ENCODE data around the gene GPC6.

Gene GPC6

GRCh38 chr13:94129490-94129894 lies 902.9 kb downstream of the GPC6 start:
- peak overlapping the region; percentile 46 for H2AFZ ChIP-seq (ENCODE audit: low read length)
- no peaks in the 10 kb centered on the region for H3K9me3 ChIP-seq (ENCODE audit: insufficient read depth, low read depth, low read length)
- peaks cover 10% of the 10 kb centered on the region for H3K4me1 ChIP-seq (ENCODE audit: insufficient read depth, low read length, poor library complexity, severe bottlenecking)
- no peaks in the 10 kb centered on the region for H3K27me3 ChIP-seq (ENCODE audit: insufficient read depth, low read length, poor library complexity, severe bottlenecking)
- no peaks in the 10 kb centered on the region for H4K20me1 ChIP-seq (ENCODE audit: insufficient read depth, low read length, poor library complexity, severe bottlenecking)
- no peak overlapping the region for H3K4me3 ChIP-seq (ENCODE audit: low read length, poor library complexity, severe bottlenecking)
- no peak overlapping the region for H3K9ac ChIP-seq (ENCODE audit: low read depth, low read length, poor library complexity, severe bottlenecking)
- H3K9me2 ChIP-seq (replicated peaks; ENCODE audit: low read depth, low read length) = no peaks in the 10 kb centered on the region
- H3K4me2 ChIP-seq (ENCODE audit: low read depth, low read length, poor library complexity, severe bottlenecking) = no peak overlapping the region
- no peaks in the 10 kb centered on the region for H3K36me3 ChIP-seq (ENCODE audit: insufficient read depth, low read length)
- H3K79me2 ChIP-seq (ENCODE audit: insufficient read depth, low read length) = no peaks in the 10 kb centered on the region
- no peaks in the 10 kb centered on the region; the same call in 1 of the 2 replicates for H3F3A ChIP-seq (ENCODE audit: low read depth)
- TF ChIP-seq EZH2phosphoT487 (IDR thresholded peaks at IDR 0.05; ENCODE audit: borderline replicate concordance) (no peak), CTCF (conservative IDR thresholded peaks at IDR 0.05; ENCODE audit: low read length) (no peak)

GRCh38 chr13:94138831-94139230 lies 912.2 kb downstream of the GPC6 start:
- H3K9me3 ChIP-seq (ENCODE audit: insufficient read depth, low read depth, low read length) = no peaks in the 10 kb centered on the region
- no peak overlapping the region for H3K4me2 ChIP-seq (ENCODE audit: low read depth, low read length, poor library complexity, severe bottlenecking)
- no peaks in the 10 kb centered on the region for H3K27me3 ChIP-seq (ENCODE audit: insufficient read depth, low read length, poor library complexity, severe bottlenecking)
- no peaks in the 10 kb centered on the region for H3K79me2 ChIP-seq (ENCODE audit: insufficient read depth, low read length)
- no peaks in the 10 kb centered on the region for H3K9me2 ChIP-seq (replicated peaks; ENCODE audit: low read depth, low read length)
- no peak overlapping the region for H2AFZ ChIP-seq (ENCODE audit: low read length)
- TF ChIP-seq EZH2phosphoT487 (IDR thresholded peaks at IDR 0.05; ENCODE audit: borderline replicate concordance) = no peak
- TF ChIP-seq CTCF (conservative IDR thresholded peaks at IDR 0.05; ENCODE audit: low read length) = no peak
- no peak overlapping the region for H3K4me3 ChIP-seq (ENCODE audit: low read length, poor library complexity, severe bottlenecking)
- no peak overlapping the region for H3K9ac ChIP-seq (ENCODE audit: low read depth, low read length, poor library complexity, severe bottlenecking)
- H3K4me1 ChIP-seq (ENCODE audit: insufficient read depth, low read length, poor library complexity, severe bottlenecking) = peaks cover 6% of the 10 kb centered on the region
- no peaks in the 10 kb centered on the region for H3K36me3 ChIP-seq (ENCODE audit: insufficient read depth, low read length)
- no peaks in the 10 kb centered on the region for H4K20me1 ChIP-seq (ENCODE audit: insufficient read depth, low read length, poor library complexity, severe bottlenecking)
- no peaks in the 10 kb centered on the region for H3F3A ChIP-seq (ENCODE audit: low read depth)

- Histone ChIP-seq H3K4me1 (ENCODE audit: insufficient read depth, low read length, poor library complexity, severe bottlenecking) (no peaks in the 10 kb centered on the region), H3K4me3 (ENCODE audit: low read length, poor library complexity, severe bottlenecking) (no peak overlapping the region), H3K36me3 (ENCODE audit: insufficient read depth, low read length) (no peaks in the 10 kb centered on the region), H3K9me2 (replicated peaks; ENCODE audit: low read depth, low read length) (no peaks in the 10 kb centered on the region), H3K27me3 (ENCODE audit: insufficient read depth, low read length, poor library complexity, severe bottlenecking) (no peaks in the 10 kb centered on the region), H3K4me2 (ENCODE audit: low read depth, low read length, poor library complexity, severe bottlenecking) (no peak overlapping the region), H3K9ac (ENCODE audit: low read depth, low read length, poor library complexity, severe bottlenecking) (no peak overlapping the region), H4K20me1 (ENCODE audit: insufficient read depth, low read length, poor library complexity, severe bottlenecking) (no peaks in the 10 kb centered on the region), H2AFZ (ENCODE audit: low read length) (no peak overlapping the region), H3K79me2 (ENCODE audit: insufficient read depth, low read length) (no peaks in the 10 kb centered on the region), H3F3A (ENCODE audit: low read depth) (no peaks in the 10 kb centered on the region), H3K9me3 (ENCODE audit: insufficient read depth, low read depth, low read length) (no peaks in the 10 kb centered on the region)
- no peak for TF ChIP-seq EZH2phosphoT487 (IDR thresholded peaks at IDR 0.05; ENCODE audit: borderline replicate concordance)
- TF ChIP-seq CTCF (conservative IDR thresholded peaks at IDR 0.05; ENCODE audit: low read length) = no peak
Measured at GRCh38 chr13:94139393-94139995, 912.9 kb downstream of the GPC6 start.
